HG03064 (cell line): ENCODE data around the gene RBMY1F.
"Not testable (repeated sequence)": the region's sequence is repeated elsewhere in the genome, so short reads cannot be mapped to it uniquely, and the experiment has no call there.

Source experiments
- ATAC-seq: cut with Tn5 transposase; IDR thresholded peaks from one replicate; pipeline ENCODE4 v1.9.1; 2021; ENCODE audit warnings: low read depth; ENCODE audit not compliant: unreplicated experiment

Gene RBMY1F

DNA sequence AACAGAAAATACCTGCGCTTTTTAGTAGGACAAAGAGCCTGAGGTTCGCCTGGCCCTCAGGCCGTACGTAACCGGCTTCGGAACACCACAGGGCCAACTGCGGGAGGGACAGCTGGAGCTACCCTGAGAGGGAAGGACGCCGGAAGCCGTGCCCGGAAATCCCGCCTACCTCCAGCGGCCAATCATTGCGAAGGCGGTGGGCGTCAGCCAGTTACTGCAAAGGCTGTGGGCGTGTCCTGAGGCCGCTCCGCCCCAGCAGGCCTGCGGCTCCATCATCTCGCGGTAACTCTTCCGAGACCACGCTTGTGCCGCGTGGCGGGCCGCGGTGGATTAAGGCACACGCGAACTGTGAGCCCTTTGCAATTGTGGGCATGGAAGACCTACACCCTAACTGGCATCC is at the start of gene RBMY1F:
TSS of gene RBMY1F (minus strand) at position 101 of the 400 bp plus-strand sequence. CDS start 1,954 bp downstream, outside the sequence.
- not testable (repeated sequence) for ATAC-seq

DNA sequence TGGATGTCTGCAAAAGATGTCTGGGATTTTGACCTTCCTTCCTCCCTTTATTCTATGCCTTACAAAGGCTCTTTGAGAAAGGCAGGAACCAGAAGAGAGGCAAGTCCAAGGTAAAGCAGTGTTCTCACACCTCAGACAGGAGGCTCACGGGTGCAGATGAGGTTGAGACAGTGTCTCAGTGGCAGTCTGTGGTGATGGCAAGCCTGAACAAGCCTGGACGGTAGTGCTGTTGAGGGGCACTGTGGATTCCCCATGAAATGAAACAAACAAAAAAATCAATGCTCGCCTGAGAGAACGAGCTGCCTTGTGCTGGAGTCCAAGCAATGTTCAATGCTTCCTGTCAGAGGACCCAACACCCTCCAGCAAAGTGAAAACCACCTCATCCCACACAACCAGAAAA is 31.6 kb downstream of the RBMY1F start:
- ATAC-seq: not testable (repeated sequence)

DNA sequence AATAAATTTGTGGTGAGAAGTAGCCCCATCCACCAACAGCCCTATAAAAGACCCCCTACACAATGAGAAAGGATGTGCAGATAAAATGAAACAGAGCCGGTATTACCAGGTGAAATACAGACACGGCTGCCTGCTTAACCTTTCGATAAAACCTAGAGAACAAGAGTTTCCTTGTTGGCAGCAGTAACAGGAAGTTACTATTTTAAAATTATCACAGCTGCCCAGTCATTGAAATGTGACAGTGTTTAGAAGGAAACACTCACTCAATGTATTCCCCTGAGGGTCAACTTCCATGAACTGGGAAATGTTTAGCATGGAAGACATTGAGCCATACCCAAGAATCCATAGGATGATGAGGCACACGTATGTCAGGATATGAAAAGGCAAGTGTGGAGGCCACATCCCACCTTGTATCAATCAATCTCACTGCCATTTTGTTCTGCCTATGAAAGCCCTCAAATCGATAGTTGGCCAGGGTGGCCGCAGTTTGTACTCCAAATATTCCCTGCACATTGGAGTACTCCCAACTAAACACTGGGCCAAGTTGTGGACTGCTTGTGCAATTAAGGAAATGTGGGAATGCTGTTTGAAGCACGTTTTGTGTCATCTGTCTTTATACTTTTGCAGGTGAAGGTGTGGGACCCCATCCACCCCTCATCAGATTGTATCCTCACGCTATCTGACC is 41.6 kb downstream of the RBMY1F start:
- not testable (repeated sequence) for ATAC-seq

DNA sequence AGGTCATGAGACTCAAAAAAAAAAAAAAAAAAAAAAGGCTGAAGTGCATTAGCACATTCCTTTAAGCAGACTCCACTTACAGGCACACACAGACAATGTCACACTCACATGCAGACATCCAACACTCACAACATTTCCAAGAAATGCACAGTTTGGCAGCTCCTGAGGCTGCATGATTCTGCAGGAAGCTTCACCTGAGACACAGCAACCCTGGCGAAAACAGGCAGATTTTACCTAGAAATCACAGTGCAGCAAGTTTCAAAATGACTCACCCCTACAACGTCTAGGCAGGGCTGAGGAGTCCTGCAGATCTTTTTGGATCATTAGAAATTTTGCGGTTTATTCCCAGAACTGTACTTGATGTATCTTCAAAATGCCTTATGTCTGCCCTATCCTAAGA is 48.0 kb downstream of the RBMY1F start:
- ATAC-seq: not testable (repeated sequence)

DNA sequence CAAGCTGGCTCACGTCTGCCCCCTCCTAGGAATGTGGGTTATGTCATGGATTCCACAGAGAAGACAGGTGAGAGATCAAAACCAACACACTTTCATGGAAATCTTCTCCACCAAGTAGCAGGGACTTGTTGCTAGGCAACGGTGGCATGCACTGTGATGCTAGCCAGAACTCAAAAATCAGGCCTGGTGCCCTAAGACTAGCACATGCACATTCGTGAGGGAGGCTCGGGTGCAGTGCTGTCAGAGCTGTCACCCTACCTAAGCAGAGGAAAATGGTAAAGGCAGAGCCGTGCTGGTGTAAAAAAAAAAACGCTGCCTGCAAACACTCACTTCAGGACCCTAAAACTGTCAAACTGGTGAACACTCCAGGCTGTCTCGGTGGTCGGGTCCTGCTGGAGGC is 52.2 kb downstream of the RBMY1F start:
- not testable (repeated sequence) for ATAC-seq
